ENCODE results near the gene PIM3.

Gene PIM3

GRCh38 chr22:49934891-49935557 is 25.5 kb upstream of the PIM3 start:
- no peak for TF ChIP-seq MYC (IDR thresholded peaks at IDR 0.05; ENCODE audit: low read depth, low read length)
- no peak for TF ChIP-seq CTCF (IDR thresholded peaks at IDR 0.05; ENCODE audit: low read depth, low read length)
- TF ChIP-seq MAX (IDR thresholded peaks at IDR 0.05; ENCODE audit: low read depth, low read length) = no peak
- TF ChIP-seq POLR2A (IDR thresholded peaks at IDR 0.05; ENCODE audit: extremely low read depth, insufficient read length) = no peak
- peak; percentile 66 for DNase-seq (ENCODE audit: low read depth)
- H3K4me3 ChIP-seq (ENCODE audit: low read depth, low read length) = no peak overlapping the region

- H3K4me3 ChIP-seq (ENCODE audit: low read depth, low read length) = no peak overlapping the region
- no peak for TF ChIP-seq CTCF (IDR thresholded peaks at IDR 0.05; ENCODE audit: low read depth, low read length)
- no peak for TF ChIP-seq MAX (IDR thresholded peaks at IDR 0.05; ENCODE audit: low read depth, low read length)
- no peak for TF ChIP-seq POLR2A (IDR thresholded peaks at IDR 0.05; ENCODE audit: extremely low read depth, insufficient read length)
- TF ChIP-seq MYC (IDR thresholded peaks at IDR 0.05; ENCODE audit: low read depth, low read length) = no peak
- DNase-seq (ENCODE audit: low read depth) = peak; percentile 36
Measured at GRCh38 chr22:49935561-49935960, 25.0 kb upstream of the PIM3 start.

- TF ChIP-seq MAX (IDR thresholded peaks at IDR 0.05; ENCODE audit: low read depth, low read length) (no peak), POLR2A (IDR thresholded peaks at IDR 0.05; ENCODE audit: extremely low read depth, insufficient read length) (no peak), MYC (IDR thresholded peaks at IDR 0.05; ENCODE audit: low read depth, low read length) (no peak), CTCF (IDR thresholded peaks at IDR 0.05; ENCODE audit: low read depth, low read length) (no peak)
- peak overlapping the region; percentile 11 for H3K4me3 ChIP-seq (ENCODE audit: low read depth, low read length)
- peak; percentile 92 for DNase-seq (ENCODE audit: low read depth)
Measured at GRCh38 chr22:49936018-49936972, 24.3 kb upstream of the PIM3 start.

GRCh38 chr22:49936973-49937757 is 23.4 kb upstream of the PIM3 start:
- TF ChIP-seq MAX (IDR thresholded peaks at IDR 0.05; ENCODE audit: low read depth, low read length) = no peak
- no peak for TF ChIP-seq CTCF (IDR thresholded peaks at IDR 0.05; ENCODE audit: low read depth, low read length)
- no peak for TF ChIP-seq MYC (IDR thresholded peaks at IDR 0.05; ENCODE audit: low read depth, low read length)
- no peak for TF ChIP-seq POLR2A (IDR thresholded peaks at IDR 0.05; ENCODE audit: extremely low read depth, insufficient read length)
- H3K4me3 ChIP-seq (ENCODE audit: low read depth, low read length) = peak overlapping the region; percentile 11
- no peak for DNase-seq (ENCODE audit: low read depth)

- no peak overlapping the region for H3K4me3 ChIP-seq (ENCODE audit: low read depth, low read length)
Measured at GRCh38 chr22:49937758-49938564, 22.6 kb upstream of the PIM3 start.

More at GRCh38 chr22:49937758-49938564, 22.6 kb upstream of the PIM3 start:
- TF ChIP-seq POLR2A (IDR thresholded peaks at IDR 0.05; ENCODE audit: extremely low read depth, insufficient read length) = no peak
- TF ChIP-seq MYC (IDR thresholded peaks at IDR 0.05; ENCODE audit: low read depth, low read length) = no peak
- TF ChIP-seq MAX (IDR thresholded peaks at IDR 0.05; ENCODE audit: low read depth, low read length) = no peak
- TF ChIP-seq CTCF (IDR thresholded peaks at IDR 0.05; ENCODE audit: low read depth, low read length) = no peak
- no peak for DNase-seq (ENCODE audit: low read depth)

Measured in NB4 (cell line).